HCT116 (cell line): ENCODE measurements around the gene TRIM56. TPM values are rescaled to one million over a fixed set of nuclear protein-coding genes. Genes with fewer than 3 reads are reported as not detected.

Experiments
- ATAC-seq: fragments of 200-7000 bp; cut with Tn5 transposase; 2 replicates; pipeline ENCODE4 v1.9.1; 2020; ENCODE audit warnings: mild to moderate bottlenecking, moderate library complexity
- BruUV-seq: library from RNA; stranded (reverse); fragments of 400-500 nt; replicated peaks from 2 replicates; lab custom pipeline; 2021; lab: Mats Ljungman, UMichigan
- CTCF ChIA-PET: fragments of 300-600 bp; sonication (Branson Sonifier 250); formaldehyde crosslinking; loops from one replicate; lab custom pipeline; 2021; ENCODE audit warnings: antibody characterized with exemption; lab: Charles Lee
- POLR2A ChIA-PET: fragments of 300-600, 350-600 bp; sonication (Branson Sonifier 250); formaldehyde crosslinking; loops from one replicate; lab custom pipeline; 2021; ENCODE audit warnings: antibody characterized with exemption; lab: Charles Lee
- RAD21 ChIA-PET, 2 experiments: fragments of 300-600 bp; sonication (Branson Sonifier 250); formaldehyde crosslinking; loops; one replicate each; lab custom pipeline; 2023; ENCODE audit warnings: low total read pairs in 2 of 2; ENCODE audit not compliant: uncharacterized antibody in 2 of 2, unreplicated experiment in 2 of 2, low non-redundant PET in 1 of 2; lab: Charles Lee
- DNase-seq: peaks from one replicate; pipeline ENCODE4 v3.0.0-alpha.2; 2010; ENCODE audit warnings: low read depth, low spot score
- H2AFZ ChIP-seq: fragments of 200-600 bp; shearing (Covaris generic), sonication (generic); 2 replicates; pipeline ENCODE4 v1.6.1; 2017; ENCODE audit warnings: low read depth, mixed run types, mixed read lengths, antibody characterized with exemption, low read length; ENCODE audit not compliant: poor library complexity, severe bottlenecking
- H3K27ac ChIP-seq: 2 replicates; pipeline ENCODE4 v1.5.1; 2012; ENCODE audit warnings: low read depth, low read length
- H3K27me3 ChIP-seq: fragments of 200-600 bp; sonication (generic); 2 replicates; pipeline ENCODE4 v1.6.1; 2016; ENCODE audit warnings: mixed run types, low read length, mixed read lengths; ENCODE audit not compliant: insufficient read depth
- H3K36me3 ChIP-seq, 2 experiments: fragments of 200-500 bp in 1 of 2; fragments of 200-600 bp in 1 of 2; sonication (Bioruptor generic) in 1 of 2; sonication (generic) in 1 of 2; 2 replicates each; pipeline versions ENCODE4 v1.5.1 to v1.6.1; 2014 to 2016; ENCODE audit warnings: low read length in 2 of 2, inconsistent platforms in 1 of 2, mixed read lengths in 1 of 2, mixed run types in 1 of 2; ENCODE audit not compliant: insufficient read depth in 2 of 2, control insufficient read depth in 1 of 2
- H3K4me1 ChIP-seq, 2 experiments: fragments of 200-600 bp in 1 of 2; sonication (generic) in 1 of 2; 2 replicates each; pipeline versions ENCODE4 v1.5.1 to v1.6.1; 2012 to 2017; ENCODE audit warnings: low read length in 2 of 2, inconsistent platforms in 1 of 2, mild to moderate bottlenecking in 1 of 2, mixed read lengths in 1 of 2, mixed run types in 1 of 2, moderate library complexity in 1 of 2; ENCODE audit not compliant: insufficient read depth in 2 of 2, control insufficient read depth in 1 of 2
- H3K4me2 ChIP-seq: fragments of 200-600 bp; sonication (generic); 2 replicates; pipeline ENCODE4 v1.6.1; 2017; ENCODE audit warnings: mixed run types, low read length, mixed read lengths
- H3K4me3 ChIP-seq, 2 experiments: fragments of 200-600 bp in 1 of 2; sonication (generic) in 1 of 2; replicated peaks in 1 of 2; 2 replicates each; pipeline ENCODE4 v1.5.1; 2011 to 2016; ENCODE audit warnings: low read length in 2 of 2, control low read depth in 1 of 2, low read depth in 1 of 2, mild to moderate bottlenecking in 1 of 2, mixed read lengths in 1 of 2, mixed run types in 1 of 2
- H3K79me2 ChIP-seq: fragments of 200-600 bp; sonication (generic); 2 replicates; pipeline ENCODE4 v1.6.1; 2017; ENCODE audit warnings: mild to moderate bottlenecking, mixed run types, low read length, moderate library complexity, mixed read lengths; ENCODE audit not compliant: insufficient read depth
- H3K9ac ChIP-seq: fragments of 200-600 bp; sonication (generic); 2 replicates; pipeline ENCODE4 v1.6.1; 2016; ENCODE audit warnings: low read length, mixed read lengths
- H3K9me2 ChIP-seq: fragments of 200-600 bp; sonication (generic), shearing (Covaris generic); 2 replicates; pipeline ENCODE4 v1.6.1; 2017; ENCODE audit warnings: mixed run types, mild to moderate bottlenecking, moderate library complexity; ENCODE audit not compliant: insufficient read depth
- H3K9me3 ChIP-seq, 2 experiments: fragments of 200-500 bp in 1 of 2; fragments of 200-600 bp in 1 of 2; sonication (Bioruptor generic) in 1 of 2; sonication (generic) in 1 of 2; 2 replicates each; pipeline ENCODE4 v1.6.1; 2014 to 2017; ENCODE audit warnings: low read length in 2 of 2, mixed read lengths in 2 of 2, inconsistent platforms in 1 of 2, low read depth in 1 of 2, mild to moderate bottlenecking in 1 of 2, mixed run types in 1 of 2, moderate library complexity in 1 of 2; ENCODE audit not compliant: control insufficient read depth in 1 of 2, insufficient read depth in 1 of 2
- H4K20me1 ChIP-seq: fragments of 200-600 bp; sonication (generic), shearing (Covaris generic); 2 replicates; pipeline ENCODE4 v1.6.1; 2017; ENCODE audit warnings: mixed run types, mild to moderate bottlenecking, moderate library complexity; ENCODE audit not compliant: insufficient read depth
- CEBPB ChIP-seq: IDR thresholded peaks from 2 replicates; pipeline ENCODE4 v1.6.1; 2012; ENCODE audit warnings: low read depth
- EGR1 ChIP-seq: IDR thresholded peaks from 2 replicates; pipeline ENCODE4 v1.6.1; 2012; ENCODE audit warnings: low read depth
- FOSL1 ChIP-seq: IDR thresholded peaks from 2 replicates; pipeline ENCODE4 v1.6.1; 2012; ENCODE audit warnings: low read depth
- JUND ChIP-seq: IDR thresholded peaks from 2 replicates; pipeline ENCODE4 v1.6.1; 2012
- POLR2A ChIP-seq: IDR thresholded peaks from 2 replicates; pipeline ENCODE4 v1.7.0; 2011; ENCODE audit warnings: borderline replicate concordance; ENCODE audit not compliant: insufficient read depth, insufficient read length; ENCODE audit errors: extremely low read depth
- POLR2AphosphoS5 ChIP-seq: IDR thresholded peaks from 2 replicates; pipeline ENCODE4 v1.6.1; 2011; ENCODE audit warnings: mild to moderate bottlenecking, low read depth, low read length, moderate library complexity
- RAD21 ChIP-seq: IDR thresholded peaks from 2 replicates; pipeline ENCODE4 v1.6.1; 2012; ENCODE audit warnings: low read depth, mild to moderate bottlenecking
- SIN3A ChIP-seq: IDR thresholded peaks from 2 replicates; pipeline ENCODE4 v1.6.1; 2012; ENCODE audit warnings: low read depth
- SP1 ChIP-seq: IDR thresholded peaks from 2 replicates; pipeline ENCODE4 v1.6.1; 2012; ENCODE audit warnings: low read depth
- SRF ChIP-seq: IDR thresholded peaks from 2 replicates; pipeline ENCODE4 v1.6.1; 2012; ENCODE audit warnings: low read depth
- YY1 ChIP-seq: IDR thresholded peaks from 2 replicates; pipeline ENCODE4 v1.6.1; 2011; ENCODE audit warnings: low read length, low read depth, moderate library complexity, mild to moderate bottlenecking; ENCODE audit not compliant: insufficient replicate concordance; ENCODE audit errors: extremely low read depth
- ZFX ChIP-seq: fragments of 450-650 bp; IDR thresholded peaks from 2 replicates; pipeline ENCODE4 v1.6.1; 2017
- ZNF274 ChIP-seq: fragments of 200-500 bp; sonication (Bioruptor generic); IDR thresholded peaks from 2 replicates; pipeline ENCODE4 v1.6.1; 2014; ENCODE audit warnings: mild to moderate bottlenecking, low read depth, low read length, inconsistent platforms
- intact Hi-C: fragments of 100-400 bp; cut with micrococcal nuclease; formaldehyde crosslinking; loops from 2 replicates; pipeline ENCODE4 v1.10.0; 2022
- total RNA-seq: library from RNA; stranded (reverse); gene quantifications from one replicate; pipeline ENCODE4 v1.2.1, GENCODE V29; 2021; ENCODE audit not compliant: unreplicated experiment
- TF ChIP-seq, protein P1 (sequence below): IDR thresholded peaks from 2 replicates; pipeline ENCODE4 v1.6.1; 2012
- TF ChIP-seq, protein P2 (sequence below): IDR thresholded peaks from 2 replicates; pipeline ENCODE4 v1.6.1; 2011; ENCODE audit warnings: mild to moderate bottlenecking, low read length, moderate library complexity; ENCODE audit not compliant: insufficient replicate concordance; ENCODE audit errors: extremely low read depth
- TF ChIP-seq, protein P3 (sequence below): IDR thresholded peaks from 2 replicates; pipeline ENCODE4 v1.6.1; 2012
- TF ChIP-seq, protein P4 (sequence below): IDR thresholded peaks from 2 replicates; pipeline ENCODE4 v1.6.1; 2012; ENCODE audit warnings: low read depth
- TF ChIP-seq, protein P5 (sequence below), 3 experiments: fragments of 200-600 bp in 1 of 3; sonication (generic) in 1 of 3; IDR thresholded peaks in 2 of 3; conservative IDR thresholded peaks in 1 of 3; 2 replicates each; pipeline ENCODE4 v1.5.1; 2012 to 2017; ENCODE audit warnings: low read depth in 2 of 3, low read length in 2 of 3, antibody characterized with exemption in 1 of 3, borderline replicate concordance in 1 of 3, control low read depth in 1 of 3, mild to moderate bottlenecking in 1 of 3, mixed read lengths in 1 of 3, mixed run types in 1 of 3, moderate library complexity in 1 of 3; ENCODE audit not compliant: insufficient read depth in 1 of 3

Gene TRIM56
- total RNA-seq, 1 experiment from 2014 or later: 25.9 TPM

DNA sequence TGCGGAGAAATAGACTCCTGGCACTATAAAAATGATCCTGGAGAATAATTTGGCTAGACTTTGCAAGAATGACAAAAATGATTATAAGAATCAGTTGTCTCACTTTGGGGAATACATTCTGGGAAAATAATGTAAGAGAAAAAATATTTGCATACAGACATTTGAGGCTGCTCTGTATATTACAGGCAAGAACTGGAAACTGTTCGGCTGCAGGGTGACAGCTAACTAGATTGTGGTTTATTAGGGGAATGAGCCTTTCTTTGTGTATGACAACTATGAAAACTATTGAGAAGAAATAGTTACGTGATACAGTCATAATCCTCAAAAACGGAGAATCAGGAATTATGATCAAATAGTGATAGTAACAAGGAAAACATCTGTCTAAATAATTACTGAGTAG is 8.6 kb downstream of the TRIM56 start:
- H3K36me3 ChIP-seq: peaks cover 0 to 1% of the 10 kb centered on the region in 2 experiments; a peak in 1 of 4 replicates
- H3K9ac ChIP-seq: peak overlapping the region; percentile 11
- no peak for ATAC-seq
- no peaks in the 10 kb centered on the region for H3K27me3 ChIP-seq
- TF ChIP-seq ZNF274 (no peak), FOSL1 (no peak), POLR2AphosphoS5 (no peak), YY1 (no peak), SIN3A (no peak), CEBPB (no peak), POLR2A (no peak), SRF (no peak), ZFX (no peak), JUND (no peak), SP1 (no peak), RAD21 (no peak), EGR1 (no peak)
- TF ChIP-seq, protein P1, sequence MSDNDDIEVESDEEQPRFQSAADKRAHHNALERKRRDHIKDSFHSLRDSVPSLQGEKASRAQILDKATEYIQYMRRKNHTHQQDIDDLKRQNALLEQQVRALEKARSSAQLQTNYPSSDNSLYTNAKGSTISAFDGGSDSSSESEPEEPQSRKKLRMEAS: no peak
- TF ChIP-seq, protein P2, sequence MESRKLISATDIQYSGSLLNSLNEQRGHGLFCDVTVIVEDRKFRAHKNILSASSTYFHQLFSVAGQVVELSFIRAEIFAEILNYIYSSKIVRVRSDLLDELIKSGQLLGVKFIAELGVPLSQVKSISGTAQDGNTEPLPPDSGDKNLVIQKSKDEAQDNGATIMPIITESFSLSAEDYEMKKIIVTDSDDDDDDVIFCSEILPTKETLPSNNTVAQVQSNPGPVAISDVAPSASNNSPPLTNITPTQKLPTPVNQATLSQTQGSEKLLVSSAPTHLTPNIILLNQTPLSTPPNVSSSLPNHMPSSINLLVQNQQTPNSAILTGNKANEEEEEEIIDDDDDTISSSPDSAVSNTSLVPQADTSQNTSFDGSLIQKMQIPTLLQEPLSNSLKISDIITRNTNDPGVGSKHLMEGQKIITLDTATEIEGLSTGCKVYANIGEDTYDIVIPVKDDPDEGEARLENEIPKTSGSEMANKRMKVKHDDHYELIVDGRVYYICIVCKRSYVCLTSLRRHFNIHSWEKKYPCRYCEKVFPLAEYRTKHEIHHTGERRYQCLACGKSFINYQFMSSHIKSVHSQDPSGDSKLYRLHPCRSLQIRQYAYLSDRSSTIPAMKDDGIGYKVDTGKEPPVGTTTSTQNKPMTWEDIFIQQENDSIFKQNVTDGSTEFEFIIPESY: no peak
- TF ChIP-seq, protein P3, sequence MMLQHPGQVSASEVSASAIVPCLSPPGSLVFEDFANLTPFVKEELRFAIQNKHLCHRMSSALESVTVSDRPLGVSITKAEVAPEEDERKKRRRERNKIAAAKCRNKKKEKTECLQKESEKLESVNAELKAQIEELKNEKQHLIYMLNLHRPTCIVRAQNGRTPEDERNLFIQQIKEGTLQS: no peak
- TF ChIP-seq, protein P4, sequence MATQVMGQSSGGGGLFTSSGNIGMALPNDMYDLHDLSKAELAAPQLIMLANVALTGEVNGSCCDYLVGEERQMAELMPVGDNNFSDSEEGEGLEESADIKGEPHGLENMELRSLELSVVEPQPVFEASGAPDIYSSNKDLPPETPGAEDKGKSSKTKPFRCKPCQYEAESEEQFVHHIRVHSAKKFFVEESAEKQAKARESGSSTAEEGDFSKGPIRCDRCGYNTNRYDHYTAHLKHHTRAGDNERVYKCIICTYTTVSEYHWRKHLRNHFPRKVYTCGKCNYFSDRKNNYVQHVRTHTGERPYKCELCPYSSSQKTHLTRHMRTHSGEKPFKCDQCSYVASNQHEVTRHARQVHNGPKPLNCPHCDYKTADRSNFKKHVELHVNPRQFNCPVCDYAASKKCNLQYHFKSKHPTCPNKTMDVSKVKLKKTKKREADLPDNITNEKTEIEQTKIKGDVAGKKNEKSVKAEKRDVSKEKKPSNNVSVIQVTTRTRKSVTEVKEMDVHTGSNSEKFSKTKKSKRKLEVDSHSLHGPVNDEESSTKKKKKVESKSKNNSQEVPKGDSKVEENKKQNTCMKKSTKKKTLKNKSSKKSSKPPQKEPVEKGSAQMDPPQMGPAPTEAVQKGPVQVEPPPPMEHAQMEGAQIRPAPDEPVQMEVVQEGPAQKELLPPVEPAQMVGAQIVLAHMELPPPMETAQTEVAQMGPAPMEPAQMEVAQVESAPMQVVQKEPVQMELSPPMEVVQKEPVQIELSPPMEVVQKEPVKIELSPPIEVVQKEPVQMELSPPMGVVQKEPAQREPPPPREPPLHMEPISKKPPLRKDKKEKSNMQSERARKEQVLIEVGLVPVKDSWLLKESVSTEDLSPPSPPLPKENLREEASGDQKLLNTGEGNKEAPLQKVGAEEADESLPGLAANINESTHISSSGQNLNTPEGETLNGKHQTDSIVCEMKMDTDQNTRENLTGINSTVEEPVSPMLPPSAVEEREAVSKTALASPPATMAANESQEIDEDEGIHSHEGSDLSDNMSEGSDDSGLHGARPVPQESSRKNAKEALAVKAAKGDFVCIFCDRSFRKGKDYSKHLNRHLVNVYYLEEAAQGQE: no peak
- TF ChIP-seq, protein P5, sequence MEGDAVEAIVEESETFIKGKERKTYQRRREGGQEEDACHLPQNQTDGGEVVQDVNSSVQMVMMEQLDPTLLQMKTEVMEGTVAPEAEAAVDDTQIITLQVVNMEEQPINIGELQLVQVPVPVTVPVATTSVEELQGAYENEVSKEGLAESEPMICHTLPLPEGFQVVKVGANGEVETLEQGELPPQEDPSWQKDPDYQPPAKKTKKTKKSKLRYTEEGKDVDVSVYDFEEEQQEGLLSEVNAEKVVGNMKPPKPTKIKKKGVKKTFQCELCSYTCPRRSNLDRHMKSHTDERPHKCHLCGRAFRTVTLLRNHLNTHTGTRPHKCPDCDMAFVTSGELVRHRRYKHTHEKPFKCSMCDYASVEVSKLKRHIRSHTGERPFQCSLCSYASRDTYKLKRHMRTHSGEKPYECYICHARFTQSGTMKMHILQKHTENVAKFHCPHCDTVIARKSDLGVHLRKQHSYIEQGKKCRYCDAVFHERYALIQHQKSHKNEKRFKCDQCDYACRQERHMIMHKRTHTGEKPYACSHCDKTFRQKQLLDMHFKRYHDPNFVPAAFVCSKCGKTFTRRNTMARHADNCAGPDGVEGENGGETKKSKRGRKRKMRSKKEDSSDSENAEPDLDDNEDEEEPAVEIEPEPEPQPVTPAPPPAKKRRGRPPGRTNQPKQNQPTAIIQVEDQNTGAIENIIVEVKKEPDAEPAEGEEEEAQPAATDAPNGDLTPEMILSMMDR (IDR thresholded peaks at IDR 0.05 in 2 of 3, conservative IDR thresholded peaks at IDR 0.05 in 1 of 3; ENCODE audit: borderline replicate concordance in 1 of 3, insufficient read depth in 1 of 3, low read depth in 2 of 3, low read length in 2 of 3): no peak
- RAD21 ChIA-PET: no interaction called here
- intact Hi-C loops: loop anchor here (1.0 kb wide), 1 partner anchor 44 kb away; no protein-coding TSS in a partner anchor
- no peak overlapping the region for H3K4me3 ChIP-seq
- no TSS peak for BruUV-seq
- POLR2A ChIA-PET: no interaction called here
- H3K4me1 ChIP-seq: peaks cover 7 to 44% of the 10 kb centered on the region in 2 experiments
- no peaks in the 10 kb centered on the region for H3K9me2 ChIP-seq
- no peak for DNase-seq
- H4K20me1 ChIP-seq: no peaks in the 10 kb centered on the region
- H3K4me2 ChIP-seq: peak overlapping the region; percentile 39
- H3K79me2 ChIP-seq: no peaks in the 10 kb centered on the region
- CTCF ChIA-PET: interaction anchor here (1.3 to 1.7 kb wide), 2 partner anchors 16 to 189 kb away, joined by 5 read pairs; no protein-coding TSS in a partner anchor
- H3K27ac ChIP-seq: no peak overlapping the region
- H2AFZ ChIP-seq: no peak overlapping the region
- no peaks in the 10 kb centered on the region for H3K9me3 ChIP-seq
